AG08395 (cell line): ENCODE data around the gene C11orf52.

ENCODE experiments used
- DNase-seq: peaks from one replicate; pipeline ENCODE4 v3.0.0; 2012; ENCODE audit warnings: mixed read lengths, low spot score

Gene C11orf52

GRCh38 chr11:111976119-111976766, 57.5 kb downstream of the C11orf52 start:
- DNase-seq: no peak
